Measurements from ENCODE around the gene PDE4B.

The PDE4B gene

DNA sequence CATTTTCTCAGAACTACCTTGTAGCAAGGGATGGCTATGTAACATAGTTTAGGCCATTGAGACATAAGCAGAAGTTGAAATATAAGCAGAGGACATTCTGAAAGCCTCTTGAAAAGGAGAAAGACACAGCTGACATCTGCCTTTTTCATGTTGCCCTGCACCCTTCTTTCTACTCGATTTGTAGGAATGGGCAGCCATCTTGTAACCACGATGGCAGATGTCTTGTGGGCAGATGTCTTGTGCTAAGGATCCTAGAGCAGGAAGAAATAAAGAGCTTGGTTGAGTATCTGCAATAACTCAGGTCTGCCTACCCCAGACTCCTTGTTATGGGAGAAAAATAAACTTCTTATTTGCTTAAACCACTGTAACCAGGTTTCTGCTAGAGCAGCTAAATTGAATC lies 351.0 kb downstream of the PDE4B start:
- no peak for DNase-seq (ENCODE audit: low spot score)
- TF ChIP-seq, protein P1, sequence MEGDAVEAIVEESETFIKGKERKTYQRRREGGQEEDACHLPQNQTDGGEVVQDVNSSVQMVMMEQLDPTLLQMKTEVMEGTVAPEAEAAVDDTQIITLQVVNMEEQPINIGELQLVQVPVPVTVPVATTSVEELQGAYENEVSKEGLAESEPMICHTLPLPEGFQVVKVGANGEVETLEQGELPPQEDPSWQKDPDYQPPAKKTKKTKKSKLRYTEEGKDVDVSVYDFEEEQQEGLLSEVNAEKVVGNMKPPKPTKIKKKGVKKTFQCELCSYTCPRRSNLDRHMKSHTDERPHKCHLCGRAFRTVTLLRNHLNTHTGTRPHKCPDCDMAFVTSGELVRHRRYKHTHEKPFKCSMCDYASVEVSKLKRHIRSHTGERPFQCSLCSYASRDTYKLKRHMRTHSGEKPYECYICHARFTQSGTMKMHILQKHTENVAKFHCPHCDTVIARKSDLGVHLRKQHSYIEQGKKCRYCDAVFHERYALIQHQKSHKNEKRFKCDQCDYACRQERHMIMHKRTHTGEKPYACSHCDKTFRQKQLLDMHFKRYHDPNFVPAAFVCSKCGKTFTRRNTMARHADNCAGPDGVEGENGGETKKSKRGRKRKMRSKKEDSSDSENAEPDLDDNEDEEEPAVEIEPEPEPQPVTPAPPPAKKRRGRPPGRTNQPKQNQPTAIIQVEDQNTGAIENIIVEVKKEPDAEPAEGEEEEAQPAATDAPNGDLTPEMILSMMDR (IDR thresholded peaks at IDR 0.05; ENCODE audit: extremely low read depth, missing control alignments), result no peak

DNA sequence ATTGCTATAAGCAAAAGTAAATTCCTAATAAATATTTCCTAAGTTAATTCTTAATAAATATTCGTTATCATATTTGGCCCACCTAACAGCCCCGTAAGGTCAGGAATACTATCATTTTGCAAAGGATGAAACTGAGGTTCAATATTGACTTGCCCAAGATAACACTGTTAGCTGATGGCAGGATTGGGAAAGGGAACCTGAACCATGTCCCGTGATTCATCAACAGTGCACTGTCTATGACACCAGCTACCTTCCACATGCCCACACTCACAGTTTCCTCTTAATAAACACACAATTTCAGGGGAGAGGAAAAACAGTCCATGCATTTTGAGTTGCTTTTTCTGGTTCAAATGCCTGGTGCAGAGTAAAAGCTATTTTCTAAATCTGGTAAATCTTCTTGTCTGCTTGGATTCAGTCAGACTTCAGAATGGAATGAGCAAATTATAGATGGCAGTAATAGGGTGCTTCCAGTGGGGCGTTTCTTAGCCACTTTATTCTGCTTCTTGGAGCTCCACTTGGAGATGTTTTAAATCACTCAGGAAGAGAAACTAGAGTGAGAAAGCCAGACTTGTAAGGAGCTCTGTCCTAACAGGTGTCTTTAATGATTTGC lies 354.6 kb downstream of the PDE4B start:
- TF ChIP-seq, protein P1 (IDR thresholded peaks at IDR 0.05; ENCODE audit: extremely low read depth, missing control alignments), result no peak
- DNase-seq (ENCODE audit: low spot score), result no peak

DNA sequence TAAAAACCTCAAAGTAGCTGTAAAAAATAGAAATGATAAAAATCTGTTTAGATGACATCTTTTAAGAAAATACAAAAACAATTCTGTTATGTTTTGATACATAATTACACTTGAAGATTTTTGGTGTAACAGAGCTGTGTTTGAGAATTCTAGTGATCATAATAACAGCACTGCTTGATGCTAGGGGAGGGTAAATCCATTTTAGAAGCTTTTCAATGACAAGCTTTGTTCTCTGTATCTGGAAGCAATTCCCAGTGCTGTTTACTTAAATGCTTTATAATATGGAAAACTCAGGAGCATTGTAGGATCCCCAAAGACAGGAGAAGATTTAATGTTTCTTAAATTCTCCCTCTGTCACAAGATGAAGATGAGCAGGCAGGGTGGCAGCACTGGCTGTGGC lies 359.3 kb downstream of the PDE4B start:
- no peak for DNase-seq (ENCODE audit: low spot score)
- TF ChIP-seq, protein P1 (IDR thresholded peaks at IDR 0.05; ENCODE audit: extremely low read depth, missing control alignments), result no peak

DNA sequence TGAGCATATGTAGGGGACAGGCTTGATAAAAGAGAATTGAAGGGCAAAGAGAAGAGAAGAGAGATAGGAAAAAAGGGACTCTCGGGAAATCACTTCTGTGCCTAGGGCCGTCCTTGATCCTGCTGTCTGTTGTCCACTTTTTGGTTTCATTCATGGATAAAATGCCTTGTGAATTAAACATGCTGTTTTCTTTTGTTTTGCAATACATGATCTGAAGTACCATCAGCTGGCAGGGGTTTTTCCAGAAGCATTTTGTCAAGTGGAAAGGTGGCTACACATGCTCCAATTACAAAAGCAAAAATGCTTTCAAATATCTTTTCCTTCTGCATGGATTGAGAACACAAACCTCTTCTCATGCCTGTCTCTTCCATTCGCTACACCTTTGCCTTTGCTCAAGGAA lies 361.7 kb downstream of the PDE4B start:
- TF ChIP-seq, protein P1 (IDR thresholded peaks at IDR 0.05; ENCODE audit: extremely low read depth, missing control alignments), result no peak
- DNase-seq (ENCODE audit: low spot score), result no peak

DNA sequence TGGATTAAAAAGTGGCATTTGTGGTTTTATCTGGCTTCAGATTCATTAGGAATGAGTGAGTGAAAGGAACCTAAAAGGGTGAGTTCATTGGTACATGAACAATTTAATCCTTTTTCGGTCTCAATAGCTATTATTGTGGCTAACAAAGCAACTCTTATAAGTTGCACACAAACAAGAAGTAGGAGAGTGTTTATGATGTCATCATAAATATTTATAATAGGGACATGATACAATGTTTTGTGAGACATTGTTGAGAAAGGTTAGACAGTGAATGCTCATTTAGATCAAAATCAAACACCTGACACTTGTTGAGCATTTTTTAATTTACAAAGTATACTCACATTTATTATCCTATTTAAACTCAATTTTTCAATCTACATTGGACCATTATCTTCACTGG lies 363.4 kb downstream of the PDE4B start:
- TF ChIP-seq, protein P1 (IDR thresholded peaks at IDR 0.05; ENCODE audit: extremely low read depth, missing control alignments), result no peak
- DNase-seq (ENCODE audit: low spot score), result no peak

DNA sequence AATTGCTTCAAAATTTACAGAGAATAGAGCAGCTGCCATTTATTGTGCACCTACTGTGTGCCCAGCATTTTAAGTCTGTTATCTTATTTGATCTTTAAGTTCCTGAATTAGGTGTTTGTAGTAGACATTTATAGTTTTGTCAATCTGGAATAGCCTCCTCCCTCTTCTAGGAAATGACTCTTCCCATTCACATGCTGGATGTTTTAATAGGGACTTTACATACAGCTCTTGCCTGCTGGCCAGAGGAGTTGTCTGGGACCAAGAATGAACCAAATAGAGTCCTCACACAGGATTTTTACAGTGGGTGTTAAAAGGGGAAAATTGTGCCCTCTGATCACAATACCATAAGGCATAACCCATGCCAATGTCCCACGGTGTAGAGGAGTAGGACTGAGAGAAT lies 367.1 kb downstream of the PDE4B start:
- TF ChIP-seq, protein P1 (IDR thresholded peaks at IDR 0.05; ENCODE audit: extremely low read depth, missing control alignments), result no peak
- DNase-seq (ENCODE audit: low spot score), result no peak

DNA sequence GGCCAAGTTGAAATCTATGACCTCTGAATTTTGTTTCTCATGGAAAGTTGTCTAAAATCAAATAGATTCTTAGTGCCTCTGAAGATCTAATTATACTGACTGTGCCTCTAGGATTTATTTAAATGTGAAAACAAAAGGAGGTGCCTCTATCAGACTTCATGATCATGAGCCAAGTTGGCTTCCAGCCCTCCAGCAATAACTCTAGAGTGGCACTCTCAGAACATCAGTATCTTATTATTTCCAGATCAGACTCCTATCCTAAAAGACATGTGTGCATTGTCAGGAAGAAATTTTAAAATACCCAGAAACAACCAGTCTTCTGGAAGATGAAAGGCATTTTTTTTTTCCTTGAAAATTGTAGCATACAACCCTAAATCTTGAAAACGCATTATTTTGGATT lies 368.0 kb downstream of the PDE4B start:
- TF ChIP-seq, protein P1 (IDR thresholded peaks at IDR 0.05; ENCODE audit: extremely low read depth, missing control alignments), result no peak

More for the DNA sequence above, 368.0 kb downstream of the PDE4B start:
- DNase-seq (ENCODE audit: low spot score), result no peak

Data from GM20000 (cell line).